Measurements from ENCODE around the gene FARS2.
A peak's percentile ranks its signal among the peaks of the same experiment; 100 is the strongest.

Gene FARS2

GRCh38 chr6:5512422-5512821 is 251.1 kb downstream of the FARS2 start:
- no peak for DNase-seq

- no peak for DNase-seq
These were observed 252.1 kb downstream of the FARS2 start for GRCh38 chr6:5513408-5513807.

DNA sequence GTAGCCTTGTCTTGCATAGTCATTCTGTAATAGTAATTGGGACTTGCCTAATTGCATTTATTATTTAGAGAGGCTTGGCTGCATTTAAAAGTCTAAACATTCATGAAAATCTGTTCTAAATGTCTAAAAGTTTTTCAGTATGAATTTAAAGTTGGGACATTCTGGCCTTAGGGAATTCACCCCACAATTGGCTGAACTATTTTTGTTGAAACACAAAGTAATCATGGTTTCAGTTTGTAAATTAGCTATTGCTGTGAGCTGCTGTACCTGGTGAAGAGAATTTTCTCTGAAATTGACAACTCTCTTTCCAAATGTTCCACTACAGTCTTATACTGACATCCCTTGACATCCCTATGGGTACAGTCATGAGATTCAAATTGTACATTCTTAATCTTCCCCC is 253.0 kb downstream of the FARS2 start:
- DNase-seq = no peak

DNA sequence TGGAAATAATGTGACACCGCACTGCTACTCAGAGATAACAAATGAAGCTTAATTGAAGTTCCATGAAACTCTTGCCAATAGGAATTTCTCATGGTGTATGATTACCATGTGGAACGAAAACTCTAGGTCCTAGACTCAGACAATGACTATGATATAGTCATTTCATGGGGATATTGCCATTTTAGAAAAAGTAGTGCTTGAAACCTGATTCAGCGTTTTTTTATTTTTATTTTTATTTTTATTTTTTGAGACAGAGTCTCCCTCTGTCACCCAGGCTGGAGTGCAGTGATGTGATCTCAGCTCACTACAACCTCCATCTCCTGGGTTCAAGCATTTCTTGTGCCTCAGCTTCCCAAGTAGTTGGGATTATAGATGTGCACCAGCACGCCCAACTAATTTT is 253.9 kb downstream of the FARS2 start:
- DNase-seq = no peak

- no peak for DNase-seq
These were observed 254.7 kb downstream of the FARS2 start for GRCh38 chr6:5516036-5516435.

GRCh38 chr6:5517796-5518195 is 256.5 kb downstream of the FARS2 start:
- no peak for DNase-seq

DNA sequence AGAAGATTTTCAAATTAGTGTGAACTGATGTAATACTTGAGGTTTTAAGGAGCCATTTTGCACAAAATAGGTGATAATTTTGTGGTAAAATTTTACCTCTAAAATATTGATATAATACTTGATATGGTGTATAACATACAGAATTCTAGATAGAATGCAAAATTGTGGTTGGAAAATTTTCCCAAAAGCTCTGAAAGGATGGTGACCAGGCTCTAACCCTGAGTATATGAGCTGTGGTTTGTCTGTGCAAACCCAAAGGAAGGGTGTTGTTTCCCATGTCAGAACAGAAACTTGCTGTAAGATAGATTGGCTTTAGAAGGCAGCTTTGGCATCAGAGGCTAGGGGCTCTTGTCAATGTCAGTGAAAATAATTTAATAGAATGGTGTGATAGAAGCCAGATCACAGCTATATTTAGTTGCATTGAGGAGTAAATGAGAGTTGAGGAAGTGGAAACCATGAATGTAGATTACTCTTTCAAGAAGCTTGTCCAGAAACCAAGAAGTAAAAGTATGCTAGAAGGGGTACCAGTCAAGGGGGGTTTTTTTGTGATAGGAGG is 257.7 kb downstream of the FARS2 start:
- DNase-seq = no peak

- no peak for DNase-seq
These were observed 259.5 kb downstream of the FARS2 start for GRCh38 chr6:5520796-5521195.

- no peak for DNase-seq
These were observed 260.0 kb downstream of the FARS2 start for GRCh38 chr6:5521322-5521721.

- no peak for DNase-seq
These were observed 260.8 kb downstream of the FARS2 start for GRCh38 chr6:5522147-5522546.

DNA sequence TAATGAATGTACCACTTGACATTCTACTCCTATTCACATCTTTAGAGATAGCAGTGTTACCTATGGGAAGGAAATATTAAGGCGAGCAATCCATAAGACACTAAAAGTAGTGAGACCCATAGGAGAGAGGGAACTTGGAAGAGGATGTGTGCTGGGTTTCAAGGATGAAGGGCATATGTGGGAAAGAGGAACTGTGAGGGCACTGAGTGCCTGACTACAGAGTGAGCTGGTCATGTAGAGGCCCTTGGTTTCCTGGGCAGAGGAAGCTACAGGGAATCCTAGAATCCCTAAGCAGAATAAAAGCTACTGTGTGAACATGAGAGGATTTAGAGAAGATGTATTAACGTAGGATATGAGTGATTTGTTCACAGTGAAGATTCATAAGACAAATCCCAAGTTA is 262.8 kb downstream of the FARS2 start:
- no peak for DNase-seq

GRCh38 chr6:5525209-5525608 is 263.9 kb downstream of the FARS2 start:
- no peak for DNase-seq

- no peak for DNase-seq
These were observed 267.7 kb downstream of the FARS2 start for GRCh38 chr6:5529015-5529414.

GRCh38 chr6:5529733-5530132 is 268.4 kb downstream of the FARS2 start:
- no peak for DNase-seq

GRCh38 chr6:5531161-5531560 is 269.8 kb downstream of the FARS2 start:
- no peak for DNase-seq

DNA sequence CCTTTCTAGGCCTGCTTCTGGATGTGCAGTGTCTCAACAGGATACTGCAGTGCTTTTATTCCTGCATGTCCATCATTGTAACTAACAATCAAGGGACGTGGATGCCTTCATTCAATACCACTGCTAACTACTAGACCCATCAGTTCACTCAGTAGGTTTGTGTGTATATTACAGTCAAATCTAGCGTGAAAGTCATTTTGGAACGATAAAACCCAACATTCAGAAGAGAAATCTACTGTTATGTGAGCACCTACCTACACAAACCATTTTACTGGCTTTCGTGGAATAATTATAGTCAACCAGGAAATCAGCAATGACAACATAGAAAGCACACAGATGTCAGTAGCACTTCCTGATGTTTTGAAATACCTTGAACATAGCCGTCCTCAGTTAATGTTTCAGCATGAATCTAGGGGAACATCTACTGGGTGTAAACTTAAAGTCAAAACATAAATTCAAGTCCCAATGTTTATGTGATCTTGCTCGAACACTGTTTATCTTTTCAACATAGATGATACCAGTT is 270.6 kb downstream of the FARS2 start:
- no peak for DNase-seq

GRCh38 chr6:5532941-5533340 is 271.6 kb downstream of the FARS2 start:
- DNase-seq = no peak

DNA sequence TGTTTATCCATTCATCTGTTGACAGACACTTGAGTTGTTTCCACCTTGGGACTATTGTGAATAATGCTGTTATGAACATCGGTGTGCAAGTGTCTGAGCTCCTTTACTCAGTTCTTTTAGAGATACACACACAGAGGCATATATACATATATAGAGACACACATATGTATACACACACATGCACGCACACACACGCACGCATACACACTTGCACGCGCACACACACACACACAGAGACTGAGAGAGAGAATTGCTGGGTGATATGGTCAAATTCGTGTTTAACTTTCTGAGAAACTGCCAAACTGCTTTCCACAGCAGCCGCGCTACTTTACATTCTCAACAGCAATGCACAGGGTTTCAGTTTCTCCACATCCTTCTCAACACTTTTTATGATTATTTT is 273.3 kb downstream of the FARS2 start:
- no peak for DNase-seq

- no peak for DNase-seq
These were observed 275.3 kb downstream of the FARS2 start for GRCh38 chr6:5536644-5537043.

GRCh38 chr6:5537132-5537531 is 275.8 kb downstream of the FARS2 start:
- DNase-seq = no peak

GRCh38 chr6:5537967-5538366 is 276.7 kb downstream of the FARS2 start:
- DNase-seq = no peak

GRCh38 chr6:5540370-5540769 is 279.1 kb downstream of the FARS2 start:
- no peak for DNase-seq

- DNase-seq = no peak
These were observed 279.7 kb downstream of the FARS2 start for GRCh38 chr6:5541025-5541424.

GRCh38 chr6:5541751-5542432 is 280.6 kb downstream of the FARS2 start:
- no peak for DNase-seq

DNA sequence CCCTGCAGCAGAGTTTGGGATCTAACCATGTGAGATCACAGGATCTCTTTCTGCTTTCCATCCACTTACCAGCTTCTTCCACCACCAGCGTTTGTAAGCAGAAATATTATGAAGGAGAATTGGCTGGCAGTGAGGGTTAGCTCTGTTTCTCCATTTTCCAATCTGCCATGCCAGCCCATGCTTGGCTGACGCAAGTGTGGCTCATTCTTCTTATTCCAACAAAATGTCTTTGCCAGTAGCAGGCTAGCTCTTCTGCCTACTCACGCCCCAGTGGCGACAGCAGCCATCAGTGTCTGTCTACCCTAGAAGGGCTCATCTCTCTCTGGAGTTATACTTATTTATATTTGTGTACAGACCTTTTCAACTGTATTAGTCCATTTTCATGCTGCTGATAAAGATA is 286.2 kb downstream of the FARS2 start:
- peak; percentile 29 for DNase-seq

Data from right hindlimb (tissue), 1 donor.